Hepatocyte (in vitro differentiated cells): ENCODE data around the gene ARHGAP6. TPM values are rescaled to one million over a fixed set of nuclear protein-coding genes. Genes with fewer than 3 reads are reported as not detected.

Experiments used
- DNase-seq: peaks from one replicate; pipeline ENCODE4 v3.0.0-alpha.2; 2016; ENCODE audit warnings: low spot score
- H2AFZ ChIP-seq: fragments of 200-600 bp; sonication (generic); 2 replicates; pipeline ENCODE4 v1.6.0; 2016; ENCODE audit warnings: antibody characterized with exemption, mild to moderate bottlenecking
- H3K27ac ChIP-seq: fragments of 200-600 bp; sonication (generic); 2 replicates; pipeline ENCODE4 v1.5.1; 2016; ENCODE audit warnings: mild to moderate bottlenecking
- H3K27me3 ChIP-seq: fragments of 200-600 bp; sonication (generic); 2 replicates; pipeline ENCODE4 v1.6.1; 2016
- H3K36me3 ChIP-seq: fragments of 200-600 bp; sonication (generic); replicated peaks from 2 replicates; pipeline ENCODE4 v1.5.1; 2016; ENCODE audit warnings: low read depth; ENCODE audit not compliant: insufficient read depth
- H3K4me1 ChIP-seq: fragments of 200-600 bp; sonication (generic); 2 replicates; pipeline ENCODE4 v1.5.1; 2016; ENCODE audit warnings: mild to moderate bottlenecking, moderate library complexity; ENCODE audit not compliant: insufficient read depth
- H3K4me2 ChIP-seq: fragments of 200-600 bp; sonication (generic); 2 replicates; pipeline ENCODE4 v1.6.0; 2016
- H3K4me3 ChIP-seq: fragments of 200-600 bp; sonication (generic); 2 replicates; pipeline ENCODE4 v1.5.1; 2016; ENCODE audit warnings: mild to moderate bottlenecking
- H3K79me2 ChIP-seq: fragments of 200-600 bp; sonication (generic); 2 replicates; pipeline ENCODE4 v1.6.0; 2017; ENCODE audit warnings: mild to moderate bottlenecking
- H3K9me2 ChIP-seq: fragments of 200-600 bp; sonication (generic); replicated peaks from 2 replicates; pipeline ENCODE4 v1.6.0; 2017; ENCODE audit warnings: mild to moderate bottlenecking; ENCODE audit not compliant: insufficient read depth
- H3K9me3 ChIP-seq: fragments of 200-600 bp; sonication (generic); 2 replicates; pipeline ENCODE4 v1.5.1; 2016; ENCODE audit warnings: low read depth, mild to moderate bottlenecking
- H4K20me1 ChIP-seq: fragments of 200-600 bp; sonication (generic); 2 replicates; pipeline ENCODE4 v1.6.0; 2016; ENCODE audit warnings: mild to moderate bottlenecking; ENCODE audit not compliant: insufficient read depth, poor library complexity, severe bottlenecking
- CTCF ChIP-seq: fragments of 200-600 bp; sonication (generic); IDR thresholded peaks from 2 replicates; pipeline ENCODE4 v1.5.1; 2016; ENCODE audit warnings: antibody characterized with exemption, mild to moderate bottlenecking; ENCODE audit not compliant: poor library complexity
- EZH2 ChIP-seq: fragments of 200-600 bp; sonication (generic); IDR thresholded peaks from 2 replicates; pipeline ENCODE4 v1.6.1; 2016; ENCODE audit warnings: antibody characterized with exemption, mild to moderate bottlenecking, borderline replicate concordance
- EZH2phosphoT487 ChIP-seq: fragments of 200-600 bp; sonication (generic); IDR thresholded peaks from one replicate; pipeline ENCODE4 v1.6.1; 2018; ENCODE audit warnings: antibody characterized with exemption, mild to moderate bottlenecking, low read depth, moderate library complexity; ENCODE audit not compliant: unreplicated experiment, severe bottlenecking
- WGBS: methylation state at CpG from one replicate; pipeline ENCODE4 v1.1.6; 2016; ENCODE audit warnings: low lambda C conversion rate; ENCODE audit errors: missing lambda C conversion rate; 5-methylcytosine and 5-hydroxymethylcytosine counted together
- polyA plus RNA-seq: library from polyadenylated mRNA; unstranded; fragments of >200 nt; fragmentation: Nextera tagmentation; extraction: Ambion mirVana; gene quantifications from 2 replicates; pipeline ENCODE4 v1.2.1, GENCODE V29; 2016
- total RNA-seq: library from RNA; depleted of rRNA; stranded (reverse); fragments of >200 nt; gene quantifications from 2 replicates; pipeline ENCODE4 v1.2.3, GENCODE V29; 2014

Gene ARHGAP6
- total and polyA plus RNA-seq, 2 experiments from 2014 or later, result 4.9 to 6.9 TPM

DNA sequence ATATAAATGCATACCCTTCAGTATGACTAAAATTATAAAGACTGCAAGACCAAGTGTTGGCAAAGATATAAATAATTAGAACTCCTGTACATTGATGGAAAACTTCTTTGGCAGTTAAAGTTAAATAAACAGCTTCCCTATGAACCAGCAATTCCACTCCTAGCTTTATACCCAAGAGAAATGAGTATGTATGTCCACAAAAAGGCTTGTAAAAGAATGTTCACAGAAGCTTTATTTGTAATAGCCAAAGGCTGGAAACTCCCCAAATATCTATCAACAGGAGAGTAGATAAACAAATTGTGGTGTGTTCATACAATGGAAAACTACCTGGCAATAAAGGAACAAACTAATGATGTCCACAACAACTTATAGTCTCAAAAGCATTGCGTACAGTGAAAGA is 187.7 kb downstream of the ARHGAP6 start:
- Histone ChIP-seq H3K27ac (no peak overlapping the region), H3K27me3 (no peaks in the 10 kb centered on the region), H4K20me1 (no peaks in the 10 kb centered on the region), H3K4me3 (no peak overlapping the region), H3K9me2 (no peaks in the 10 kb centered on the region), H3K79me2 (no peaks in the 10 kb centered on the region), H2AFZ (no peak overlapping the region), H3K9me3 (no peaks in the 10 kb centered on the region), H3K36me3 (no peaks in the 10 kb centered on the region), H3K4me1 (no peaks in the 10 kb centered on the region), H3K4me2 (no peak overlapping the region)
- no peak for DNase-seq
- TF ChIP-seq EZH2phosphoT487, result no peak
- TF ChIP-seq CTCF, result no peak
- no peak for TF ChIP-seq EZH2
- WGBS, result 77% methylated on average over 1 of the region's 1 CpG

GRCh38 chrX:11474576-11474975 is 191.1 kb downstream of the ARHGAP6 start:
- Histone ChIP-seq H3K27ac (no peak overlapping the region), H3K36me3 (no peaks in the 10 kb centered on the region), H3K4me2 (no peak overlapping the region), H3K4me1 (no peaks in the 10 kb centered on the region), H3K27me3 (no peaks in the 10 kb centered on the region), H3K9me3 (no peaks in the 10 kb centered on the region), H3K79me2 (no peaks in the 10 kb centered on the region), H3K9me2 (no peaks in the 10 kb centered on the region), H4K20me1 (no peaks in the 10 kb centered on the region), H2AFZ (no peak overlapping the region), H3K4me3 (no peak overlapping the region)
- DNase-seq, result no peak
- TF ChIP-seq CTCF (no peak), EZH2 (no peak), EZH2phosphoT487 (no peak)

DNA sequence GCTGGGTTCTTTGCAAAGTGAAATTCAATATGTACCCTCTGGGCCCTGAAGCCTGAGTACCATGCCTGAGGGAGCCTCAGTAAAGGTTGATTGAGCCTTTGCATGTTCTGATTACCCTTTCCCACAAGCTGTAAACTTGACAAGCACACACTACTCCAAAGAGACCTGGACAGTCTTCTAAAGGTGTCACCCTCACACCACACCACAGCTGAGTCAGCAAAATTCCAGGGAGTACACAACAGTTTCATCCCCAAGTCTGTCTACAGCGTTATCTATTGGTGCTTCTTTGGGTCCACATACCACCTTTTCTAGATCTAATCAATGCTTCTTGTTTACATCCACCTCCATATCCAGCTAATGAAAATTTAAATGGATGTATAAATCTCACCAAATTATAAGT is 191.7 kb downstream of the ARHGAP6 start:
- H3K4me1 ChIP-seq, result no peaks in the 10 kb centered on the region
- H3K4me2 ChIP-seq, result no peak overlapping the region
- no peak overlapping the region for H3K27ac ChIP-seq
- no peaks in the 10 kb centered on the region for H3K27me3 ChIP-seq
- no peak for DNase-seq
- no peaks in the 10 kb centered on the region for H4K20me1 ChIP-seq
- H3K4me3 ChIP-seq, result no peak overlapping the region
- WGBS, result 61% methylated on average over 1 of the region's 1 CpG
- no peaks in the 10 kb centered on the region for H3K9me3 ChIP-seq
- TF ChIP-seq CTCF, result no peak
- no peak for TF ChIP-seq EZH2phosphoT487
- no peak for TF ChIP-seq EZH2
- H3K9me2 ChIP-seq, result no peaks in the 10 kb centered on the region
- no peaks in the 10 kb centered on the region for H3K79me2 ChIP-seq
- H3K36me3 ChIP-seq, result no peaks in the 10 kb centered on the region
- H2AFZ ChIP-seq, result no peak overlapping the region

DNA sequence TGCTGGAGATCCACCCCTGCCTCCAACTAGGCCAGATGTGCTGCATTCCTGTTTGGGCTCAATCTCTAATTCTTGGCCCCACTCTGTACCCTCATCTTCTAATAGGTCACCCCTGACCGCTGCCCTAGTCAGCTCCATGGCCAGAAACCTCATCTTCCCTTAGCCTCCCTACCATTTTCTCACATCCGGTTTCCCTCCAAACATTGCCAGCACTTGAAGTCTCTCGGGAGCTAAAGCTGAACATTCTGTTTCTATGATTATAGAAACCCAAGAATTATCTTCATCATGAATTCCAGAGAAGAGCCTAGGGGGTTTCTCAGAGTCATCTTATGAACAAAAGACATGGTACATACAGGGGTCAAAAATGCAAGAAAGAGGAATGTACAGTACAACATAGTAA is 192.8 kb downstream of the ARHGAP6 start:
- Histone ChIP-seq H4K20me1 (no peaks in the 10 kb centered on the region), H3K4me3 (no peak overlapping the region), H2AFZ (no peak overlapping the region), H3K36me3 (no peaks in the 10 kb centered on the region), H3K4me1 (no peaks in the 10 kb centered on the region), H3K27me3 (no peaks in the 10 kb centered on the region), H3K9me2 (no peaks in the 10 kb centered on the region), H3K4me2 (no peak overlapping the region), H3K27ac (no peak overlapping the region), H3K9me3 (no peaks in the 10 kb centered on the region), H3K79me2 (no peaks in the 10 kb centered on the region)
- no peak for DNase-seq
- TF ChIP-seq EZH2phosphoT487 (no peak), EZH2 (no peak), CTCF (no peak)
- WGBS, result 76% methylated on average over 3 of the region's 3 CpGs
